ENCODE results near the gene COPA.

Gene COPA

GRCh38 chr1:160264795-160265307, 78.2 kb downstream of the COPA start:
- no peak for DNase-seq (ENCODE audit: low spot score)

DNA sequence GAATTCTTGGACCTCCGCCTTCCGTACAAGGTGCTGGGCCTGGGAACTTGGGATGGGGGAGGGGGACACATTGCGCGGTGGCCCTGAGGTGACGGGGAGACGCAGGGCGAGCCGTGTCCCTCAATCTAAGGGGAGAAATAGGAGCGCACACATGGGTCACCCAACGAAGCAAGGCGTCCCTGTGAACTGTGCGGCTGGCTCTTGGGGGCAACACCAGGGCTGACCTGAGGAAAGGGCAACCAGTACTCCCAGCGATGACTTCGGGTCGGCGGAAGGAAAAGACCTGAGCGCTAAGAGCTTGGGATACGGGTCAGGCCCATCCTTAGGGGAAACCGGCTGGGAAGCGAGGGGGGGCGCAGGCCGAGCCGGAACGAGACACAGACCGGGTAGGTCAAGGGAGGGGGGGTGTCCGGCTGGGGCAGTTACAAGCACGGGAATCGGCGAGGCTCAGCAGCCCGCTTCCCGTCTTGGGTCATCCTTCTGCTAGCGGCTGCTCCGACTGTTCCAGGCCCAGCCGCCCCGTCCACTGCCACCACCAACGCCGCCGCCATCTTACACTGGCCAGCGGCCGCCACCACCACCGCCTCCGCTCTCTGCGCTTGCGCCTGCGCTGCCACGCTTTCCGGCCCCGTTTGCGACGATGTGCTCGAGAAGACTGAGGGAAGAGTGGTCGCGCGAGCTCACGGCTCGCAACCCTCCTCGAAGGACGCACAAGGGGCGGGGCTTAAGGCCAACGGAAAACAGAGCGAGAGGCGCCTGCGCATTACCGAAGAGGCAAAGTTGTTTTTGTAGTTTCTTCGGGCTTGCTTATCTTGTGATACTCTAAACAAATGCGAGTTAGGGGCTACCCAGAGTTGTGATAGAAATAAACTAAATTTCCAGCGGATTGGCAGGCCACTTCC, 80.9 kb downstream of the COPA start, which contains the start of gene DCAF8:
Gene DCAF8, minus strand, starts transcription at position 657 of the 902 bp plus-strand sequence. CDS start 18,541 bp downstream, outside the sequence.
- DNase-seq (ENCODE audit: low spot score), result peak; percentile 96

DNA sequence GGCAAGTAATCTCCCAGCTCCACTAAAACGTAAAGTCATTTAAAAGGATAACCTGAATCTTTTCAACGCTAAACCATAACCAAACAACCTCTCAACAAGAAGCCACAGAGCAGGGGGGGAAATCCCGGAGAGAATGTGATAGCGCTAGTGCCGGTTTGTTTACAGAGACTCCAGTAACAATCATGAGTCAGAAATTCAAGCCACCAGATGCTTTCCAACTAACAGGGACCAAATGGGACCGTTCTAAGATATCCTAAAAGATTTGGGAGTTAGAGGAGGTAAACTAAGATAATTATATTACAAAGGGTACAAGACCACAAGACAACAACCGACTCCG, 81.5 kb downstream of the COPA start:
- DNase-seq (ENCODE audit: low spot score), result peak; percentile 74

GRCh38 chr1:160260406-160261382, 82.4 kb downstream of the COPA start:
- peak; percentile 63 for DNase-seq (ENCODE audit: low spot score)

GRCh38 chr1:160258177-160258798, 84.8 kb downstream of the COPA start:
- DNase-seq (ENCODE audit: low spot score), result no peak

GRCh38 chr1:160257411-160258015, 85.5 kb downstream of the COPA start:
- no peak for DNase-seq (ENCODE audit: low spot score)

DNA sequence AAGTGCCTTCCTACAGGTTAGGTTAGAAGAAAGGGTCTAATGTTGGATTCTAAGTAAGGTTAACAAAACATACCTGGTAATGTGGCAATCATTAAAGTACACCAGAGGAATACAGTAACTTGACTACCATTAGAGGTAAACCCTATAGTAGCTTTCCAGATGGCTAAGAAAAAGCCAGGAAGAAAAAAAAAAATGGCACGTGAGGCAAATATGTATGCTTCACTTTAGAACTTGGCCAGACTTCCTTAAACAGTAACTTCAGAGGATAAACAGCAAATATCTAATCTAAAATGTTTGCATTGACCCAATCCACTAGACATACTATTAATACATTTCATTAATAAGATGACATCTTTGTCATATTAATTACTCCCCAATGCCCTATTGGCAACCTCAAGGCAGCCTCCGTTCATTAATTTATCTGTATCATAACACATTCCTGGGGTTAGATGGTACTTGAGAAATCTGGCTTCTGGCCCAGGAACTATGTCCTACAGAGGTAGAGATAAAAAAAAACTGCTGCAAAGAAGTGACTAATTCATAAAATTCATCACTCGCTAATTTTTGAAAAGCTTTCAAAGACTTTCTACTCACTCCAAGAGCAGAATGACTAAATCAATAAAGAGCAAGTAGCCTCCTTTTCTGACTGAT, 86.5 kb downstream of the COPA start:
- DNase-seq (ENCODE audit: low spot score), result no peak

GRCh38 chr1:160255781-160256300, 87.2 kb downstream of the COPA start:
- no peak for DNase-seq (ENCODE audit: low spot score)

DNA sequence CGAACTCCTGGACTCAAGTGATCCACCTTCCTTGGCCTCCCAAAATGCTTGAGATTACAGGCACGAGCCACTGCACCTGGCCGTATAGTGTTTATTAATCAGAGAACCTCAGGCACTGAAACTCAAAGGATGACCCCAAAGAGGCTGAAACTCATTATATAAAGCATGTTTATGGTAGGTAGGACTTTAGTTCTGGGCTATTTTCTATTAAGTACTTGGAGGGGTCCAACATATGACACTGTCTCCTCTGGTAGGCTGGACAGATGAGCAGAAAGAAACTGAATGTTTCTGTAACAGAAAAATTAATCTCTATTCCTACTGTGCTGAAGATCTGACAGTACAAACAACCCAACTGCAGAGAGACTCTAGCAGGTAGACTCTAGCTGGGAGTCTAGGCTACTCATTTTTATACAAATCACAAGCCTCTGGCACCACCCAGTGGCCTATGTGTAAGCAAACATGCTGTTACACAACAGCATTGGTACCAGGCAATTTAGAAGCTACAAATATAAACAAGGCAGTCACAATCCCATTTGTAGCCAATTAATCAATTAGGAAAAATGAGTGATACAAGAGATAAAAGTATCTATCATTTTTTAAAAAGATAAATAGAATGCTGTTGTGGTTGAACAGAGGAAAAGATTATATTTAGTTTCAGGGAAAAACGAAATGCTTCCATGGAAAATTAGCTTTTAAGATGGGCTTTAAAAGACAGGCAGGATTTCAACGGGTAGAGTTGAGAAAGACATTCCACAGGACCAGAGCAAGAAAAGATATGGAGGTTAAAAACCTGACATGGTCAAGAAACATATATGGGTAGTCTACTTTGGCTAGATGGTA, 91.1 kb downstream of the COPA start:
- DNase-seq (ENCODE audit: low spot score), result peak; percentile 63

- no peak for DNase-seq (ENCODE audit: low spot score)
Measured at GRCh38 chr1:160251011-160251410, 92.0 kb downstream of the COPA start.

DNA sequence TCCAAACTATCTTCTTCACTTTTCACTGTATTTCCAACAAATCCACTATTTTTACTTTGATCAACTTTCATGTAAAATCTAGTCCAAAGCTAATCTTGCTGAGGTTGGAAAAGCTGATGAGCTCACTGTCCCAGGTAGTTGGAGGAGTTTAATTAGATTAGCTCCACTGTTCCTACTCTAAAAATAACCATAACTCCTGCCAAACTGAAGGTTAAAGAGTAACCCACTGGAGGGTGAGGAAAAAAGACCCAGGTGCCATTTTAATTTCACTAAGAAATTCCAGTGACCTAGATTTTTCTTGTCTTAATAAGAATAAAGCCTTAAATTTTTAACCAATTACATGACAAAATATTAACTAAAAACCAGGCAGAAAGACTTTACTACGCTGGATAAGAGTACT, 96.0 kb downstream of the COPA start:
- no peak for DNase-seq (ENCODE audit: low spot score)

DNA sequence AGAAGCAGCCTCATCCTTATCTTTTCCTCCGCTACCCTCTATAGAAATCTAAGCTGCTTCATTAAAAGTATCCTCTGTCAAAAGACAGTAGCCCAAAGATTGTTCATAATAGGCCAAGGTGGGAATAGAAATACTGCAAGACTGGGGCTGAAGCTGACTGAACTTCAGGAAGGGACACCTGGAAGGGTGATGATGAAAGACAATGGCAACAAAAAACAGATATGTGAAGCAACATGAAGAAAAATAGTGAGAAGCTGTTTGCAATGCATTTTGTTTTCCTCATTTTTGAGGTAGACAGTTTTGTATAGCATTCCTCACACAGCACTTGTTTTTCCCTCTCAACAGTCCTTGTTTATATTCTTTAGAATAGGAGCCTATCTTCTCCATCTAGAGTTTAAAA, 97.6 kb downstream of the COPA start:
- DNase-seq (ENCODE audit: low spot score), result no peak

DNA sequence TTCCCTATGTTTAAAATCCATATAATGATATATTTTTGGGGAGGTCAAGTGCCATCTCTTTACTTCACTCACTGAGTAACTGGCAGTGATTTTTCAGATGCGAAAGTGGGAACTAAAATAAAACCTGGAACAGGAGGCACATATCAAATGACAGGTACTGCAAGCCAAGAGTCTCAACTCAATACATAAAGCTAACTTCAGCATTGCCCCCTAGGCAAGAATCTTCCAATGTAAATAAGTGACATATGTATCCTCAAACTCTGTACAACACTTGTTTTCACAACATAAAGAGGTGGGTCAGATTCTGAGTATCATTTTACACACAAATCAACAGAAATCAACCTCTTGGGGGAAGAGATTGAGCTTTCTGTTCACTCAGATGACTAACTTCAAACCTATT, 98.8 kb downstream of the COPA start:
- DNase-seq (ENCODE audit: low spot score), result no peak

- no peak for DNase-seq (ENCODE audit: low spot score)
Measured at GRCh38 chr1:160243767-160244166, 99.3 kb downstream of the COPA start.

- DNase-seq (ENCODE audit: low spot score), result no peak
Measured at GRCh38 chr1:160239582-160240299, 103.3 kb downstream of the COPA start.
